SU-DHL-6 (cell line): Measurements from ENCODE around the gene XYLT1.
"Not testable (repeated sequence)": the region's sequence is repeated elsewhere in the genome, so short reads cannot be mapped to it uniquely, and the experiment has no call there.

Experiments
- EZH2phosphoT487 ChIP-seq: fragments of 200-600 bp; sonication (generic), shearing (Covaris generic); conservative IDR thresholded peaks from 2 replicates; pipeline ENCODE4 v1.6.1; 2018; ENCODE audit warnings: mild to moderate bottlenecking, antibody characterized with exemption, low read length, moderate library complexity, mixed read lengths
- TF ChIP-seq, protein P1 (sequence below): fragments of 200-600 bp; sonication (generic); IDR thresholded peaks from one replicate; pipeline ENCODE4 v1.5.1; 2017; ENCODE audit warnings: antibody characterized with exemption, mild to moderate bottlenecking, low read length, moderate library complexity; ENCODE audit not compliant: insufficient read depth, poor library complexity, severe bottlenecking

- TF ChIP-seq, protein P1, sequence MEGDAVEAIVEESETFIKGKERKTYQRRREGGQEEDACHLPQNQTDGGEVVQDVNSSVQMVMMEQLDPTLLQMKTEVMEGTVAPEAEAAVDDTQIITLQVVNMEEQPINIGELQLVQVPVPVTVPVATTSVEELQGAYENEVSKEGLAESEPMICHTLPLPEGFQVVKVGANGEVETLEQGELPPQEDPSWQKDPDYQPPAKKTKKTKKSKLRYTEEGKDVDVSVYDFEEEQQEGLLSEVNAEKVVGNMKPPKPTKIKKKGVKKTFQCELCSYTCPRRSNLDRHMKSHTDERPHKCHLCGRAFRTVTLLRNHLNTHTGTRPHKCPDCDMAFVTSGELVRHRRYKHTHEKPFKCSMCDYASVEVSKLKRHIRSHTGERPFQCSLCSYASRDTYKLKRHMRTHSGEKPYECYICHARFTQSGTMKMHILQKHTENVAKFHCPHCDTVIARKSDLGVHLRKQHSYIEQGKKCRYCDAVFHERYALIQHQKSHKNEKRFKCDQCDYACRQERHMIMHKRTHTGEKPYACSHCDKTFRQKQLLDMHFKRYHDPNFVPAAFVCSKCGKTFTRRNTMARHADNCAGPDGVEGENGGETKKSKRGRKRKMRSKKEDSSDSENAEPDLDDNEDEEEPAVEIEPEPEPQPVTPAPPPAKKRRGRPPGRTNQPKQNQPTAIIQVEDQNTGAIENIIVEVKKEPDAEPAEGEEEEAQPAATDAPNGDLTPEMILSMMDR, result not testable (repeated sequence)
- TF ChIP-seq EZH2phosphoT487, result not testable (repeated sequence)
These were observed 6.4 kb upstream of the XYLT1 start for GRCh38 chr16:17477260-17477545.
